ENCODE measurements around the gene CGRRF1. TPM values are rescaled to one million over a fixed set of nuclear protein-coding genes. Genes with fewer than 3 reads are reported as not detected.

The CGRRF1 gene
- total and polyA plus RNA-seq, 4 experiments from 2014 or later, result 21.8 to 60.7 (median 24.8) TPM

DNA sequence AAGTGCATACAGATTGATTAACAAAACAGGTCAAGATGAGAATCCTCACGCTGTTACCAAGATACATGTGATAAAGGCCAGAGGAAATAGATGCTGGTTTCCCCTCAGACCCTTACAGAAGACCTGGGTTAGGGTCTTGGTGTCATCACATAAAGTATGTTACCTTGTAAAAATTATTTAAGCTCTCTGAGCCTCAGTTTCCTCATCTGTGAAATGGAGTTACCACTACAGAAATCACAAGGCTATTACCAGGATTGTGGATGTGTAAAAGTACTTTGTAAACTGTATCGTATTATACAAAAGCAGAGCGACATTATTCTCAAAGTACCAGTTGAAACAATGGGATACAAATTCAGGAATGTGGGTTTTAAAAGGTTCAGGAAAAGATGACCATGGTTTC, 71.2 kb downstream of the CGRRF1 start:
- CTCF ChIA-PET (ENCODE audit: partially characterized antibody), result interaction anchor here (1.1 to 1.5 kb wide), 2 partner anchors 14 to 17 kb away, joined by 3 to 4 read pairs; partner anchors contain the start of gene SAMD4A

DNA sequence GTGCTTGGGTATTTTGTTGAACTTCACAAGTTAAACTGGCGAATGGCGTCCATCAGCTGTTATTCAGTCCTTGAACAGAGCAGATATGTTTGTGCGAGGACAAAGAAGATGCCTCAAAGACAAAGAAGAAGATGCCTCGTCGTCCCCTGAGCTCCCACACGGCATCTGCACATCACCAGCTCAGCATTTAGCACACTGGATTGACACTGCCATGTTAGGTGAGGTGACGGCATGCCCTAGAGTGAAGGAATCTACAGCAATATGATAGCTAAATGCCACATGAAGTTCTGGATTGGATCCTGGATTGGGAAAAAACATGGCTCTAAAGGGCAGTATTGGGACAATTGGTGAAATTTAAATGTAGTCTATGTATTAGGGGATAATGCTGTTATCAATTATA, 72.6 kb downstream of the CGRRF1 start:
- POLR2A ChIA-PET (ENCODE audit: partially characterized antibody), result no interaction called here

More for the DNA sequence above, 71.2 kb downstream of the CGRRF1 start:
- POLR2A ChIA-PET (ENCODE audit: partially characterized antibody), result no interaction called here
- H3K4me3 Mint-ChIP-seq, result no peak overlapping the region
- H3K9me3 ChIP-seq (ENCODE audit: control insufficient read depth in 1 of 2, low read length in 2 of 2), result no peaks in the 10 kb centered on the region
- H3K4me1 ChIP-seq (ENCODE audit: insufficient read depth, low read length), result no peaks in the 10 kb centered on the region
- intact Hi-C loops (cut with micrococcal nuclease), result no loop called here
- no peaks in the 10 kb centered on the region for H3K36me3 ChIP-seq (ENCODE audit: insufficient read depth, low read length)
- H3K4me1 Mint-ChIP-seq, result no peaks in the 10 kb centered on the region
- no peak overlapping the region for H3K4me3 ChIP-seq (ENCODE audit: low read length in 2 of 2)
- no peak overlapping the region for H3K27ac ChIP-seq (ENCODE audit: low read depth, low read length)
- no peak overlapping the region for H3K27ac Mint-ChIP-seq
- no peak for DNase-seq
- H3K36me3 Mint-ChIP-seq, result no peaks in the 10 kb centered on the region
- H3K27me3 Mint-ChIP-seq, result peaks cover 0 to 5% of the 10 kb centered on the region in 2 donors
- H3K27me3 ChIP-seq (ENCODE audit: insufficient read depth, low read length), result no peaks in the 10 kb centered on the region
- no peaks in the 10 kb centered on the region for H3K9me3 Mint-ChIP-seq

DNA sequence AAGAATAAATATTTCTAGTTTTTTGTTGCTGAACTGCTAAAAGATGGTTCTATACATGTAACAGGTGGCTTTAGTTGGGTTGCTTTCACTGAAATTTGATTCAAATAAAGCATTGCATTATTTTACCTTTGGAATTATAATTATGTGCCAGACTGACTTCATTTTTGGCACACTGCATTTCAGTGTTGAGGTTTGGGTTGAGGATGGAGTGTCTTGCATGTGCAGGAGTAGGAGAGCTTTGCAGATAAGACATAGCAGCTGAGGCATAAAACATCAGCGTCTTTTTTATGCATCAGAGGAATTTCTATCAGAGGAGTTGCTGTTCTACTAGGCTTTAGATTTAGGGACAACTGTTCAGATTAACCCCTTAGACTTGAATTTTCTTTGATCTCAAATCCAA, 74.4 kb downstream of the CGRRF1 start:
- H3K4me1 Mint-ChIP-seq, result no peaks in the 10 kb centered on the region
- H3K4me3 ChIP-seq (ENCODE audit: low read length in 2 of 2), result no peak overlapping the region
- ChIA-PET POLR2A (ENCODE audit: partially characterized antibody) (no interaction called here), CTCF (ENCODE audit: partially characterized antibody) (no interaction called here)
- no peaks in the 10 kb centered on the region for H3K36me3 Mint-ChIP-seq
- no peak overlapping the region for H3K27ac ChIP-seq (ENCODE audit: low read depth, low read length)
- no peaks in the 10 kb centered on the region for H3K9me3 ChIP-seq (ENCODE audit: control insufficient read depth in 1 of 2, low read length in 2 of 2)
- H3K27me3 Mint-ChIP-seq, result peaks cover 0 to 3% of the 10 kb centered on the region in 2 donors
- DNase-seq, result no peak
- peaks cover 0 to 2% (median 0%) of the 10 kb centered on the region in 8 donors for H3K9me3 Mint-ChIP-seq
- no peak overlapping the region for H3K27ac Mint-ChIP-seq
- no peaks in the 10 kb centered on the region for H3K36me3 ChIP-seq (ENCODE audit: insufficient read depth, low read length)
- H3K4me3 Mint-ChIP-seq, result no peak overlapping the region
- intact Hi-C loops (cut with micrococcal nuclease), result no loop called here
- H3K4me1 ChIP-seq (ENCODE audit: insufficient read depth, low read length), result no peaks in the 10 kb centered on the region
- no peaks in the 10 kb centered on the region for H3K27me3 ChIP-seq (ENCODE audit: insufficient read depth, low read length)

More for the DNA sequence above, 72.6 kb downstream of the CGRRF1 start:
- H3K4me3 ChIP-seq (ENCODE audit: low read length in 2 of 2), result no peak overlapping the region
- no peak overlapping the region for H3K27ac Mint-ChIP-seq
- H3K9me3 Mint-ChIP-seq, result peaks cover 0 to 2% (median 0%) of the 10 kb centered on the region in 8 donors
- no peaks in the 10 kb centered on the region for H3K36me3 ChIP-seq (ENCODE audit: insufficient read depth, low read length)
- intact Hi-C loops (cut with micrococcal nuclease), result no loop called here
- H3K27me3 ChIP-seq (ENCODE audit: insufficient read depth, low read length), result no peaks in the 10 kb centered on the region
- H3K9me3 ChIP-seq (ENCODE audit: control insufficient read depth in 1 of 2, low read length in 2 of 2), result no peaks in the 10 kb centered on the region
- H3K4me1 ChIP-seq (ENCODE audit: insufficient read depth, low read length), result no peaks in the 10 kb centered on the region
- H3K4me1 Mint-ChIP-seq, result no peaks in the 10 kb centered on the region
- CTCF ChIA-PET (ENCODE audit: partially characterized antibody), result interaction anchor here (1.0 to 1.5 kb wide), 2 partner anchors 18 to 191 kb away, joined by 3 to 4 read pairs; no protein-coding TSS in a partner anchor
- no peak overlapping the region for H3K4me3 Mint-ChIP-seq
- DNase-seq, result no peak
- peaks cover 2 to 3% of the 10 kb centered on the region in 2 donors for H3K27me3 Mint-ChIP-seq
- H3K36me3 Mint-ChIP-seq, result no peaks in the 10 kb centered on the region
- H3K27ac ChIP-seq (ENCODE audit: low read depth, low read length), result no peak overlapping the region

GRCh38 chr14:54585214-54585613, 75.5 kb downstream of the CGRRF1 start:
- H3K36me3 ChIP-seq (ENCODE audit: insufficient read depth, low read length), result no peaks in the 10 kb centered on the region
- H3K4me3 Mint-ChIP-seq, result no peak overlapping the region

More at GRCh38 chr14:54585214-54585613, 75.5 kb downstream of the CGRRF1 start:
- POLR2A ChIA-PET (ENCODE audit: partially characterized antibody), result no interaction called here
- no peaks in the 10 kb centered on the region for H3K36me3 Mint-ChIP-seq
- no peaks in the 10 kb centered on the region for H3K4me1 ChIP-seq (ENCODE audit: insufficient read depth, low read length)
- no peak overlapping the region for H3K27ac ChIP-seq (ENCODE audit: low read depth, low read length)
- no peak overlapping the region for H3K27ac Mint-ChIP-seq
- no peaks in the 10 kb centered on the region for H3K4me1 Mint-ChIP-seq
- DNase-seq, result no peak
- intact Hi-C loops (cut with micrococcal nuclease), result no loop called here
- H3K9me3 ChIP-seq (ENCODE audit: control insufficient read depth in 1 of 2, low read length in 2 of 2), result no peaks in the 10 kb centered on the region
- H3K9me3 Mint-ChIP-seq, result peaks cover 0 to 2% (median 0%) of the 10 kb centered on the region in 8 donors
- no peaks in the 10 kb centered on the region for H3K27me3 ChIP-seq (ENCODE audit: insufficient read depth, low read length)
- CTCF ChIA-PET (ENCODE audit: partially characterized antibody), result no interaction called here
- H3K27me3 Mint-ChIP-seq, result peaks cover 0 to 3% of the 10 kb centered on the region in 2 donors
- H3K4me3 ChIP-seq (ENCODE audit: low read length in 2 of 2), result no peak overlapping the region

Other genes starting within 250 kb of the CGRRF1 start
- gene CDKN3, start 112.9 kb upstream of the CGRRF1 start, total RNA-seq, result 1 to 10 TPM; 1.1 to 1.6 TPM
- 1 to 10 TPM; 2.9 to 5.0 TPM for gene CDKN3, start 112.9 kb upstream of the CGRRF1 start, polyA plus RNA-seq
- gene CNIH1, start 68.5 kb upstream of the CGRRF1 start, total RNA-seq, result 10 to 100 TPM; 46.9 to 54.2 TPM
- 100 to 1,000 TPM in 1 of 2 donors, 10 to 100 TPM in 1; 89.1 to 128 TPM for gene CNIH1, start 68.5 kb upstream of the CGRRF1 start, polyA plus RNA-seq
- gene GMFB, start 20.9 kb upstream of the CGRRF1 start, total RNA-seq, result 10 to 100 TPM; 31.1 to 36.4 TPM
- gene GMFB, start 20.9 kb upstream of the CGRRF1 start, polyA plus RNA-seq, result 10 to 100 TPM; 19.1 to 20.1 TPM
- 1 to 10 TPM in 1 of 2 experiments, under 1 TPM in 1; 0.93 to 1.4 TPM for gene SAMD4A, start 57.2 kb downstream of the CGRRF1 start, total RNA-seq
- gene SAMD4A, start 57.2 kb downstream of the CGRRF1 start, polyA plus RNA-seq, result under 1 TPM in 1 of 2 donors, not detected in 1; 0.72 TPM